Measurements from ENCODE around the gene TBX19.

Gene TBX19

GRCh38 chr1:168279253-168279652 lies 1.4 kb upstream of the TBX19 start (continued):
- TF ChIP-seq BCL11B (tag by site-specific recombination; IDR thresholded peaks at IDR 0.05; ENCODE audit: low read depth) (no peak), ZNF549 (tag by site-specific recombination; IDR thresholded peaks at IDR 0.05) (no peak), ZNF350 (tag by site-specific recombination; IDR thresholded peaks at IDR 0.05) (0 out of 2 replicates have a peak, but pooled peaks have one; percentile 30), ZNF266 (tag by site-specific recombination; IDR thresholded peaks at IDR 0.05; ENCODE audit: low read depth) (no peak), ZNF112 (tag by site-specific recombination; IDR thresholded peaks at IDR 0.05) (peak; percentile 79; the same call in 1 of the 2 replicates), SALL2 (tag by site-specific recombination; IDR thresholded peaks at IDR 0.05; ENCODE audit: borderline replicate concordance) (no peak), ZNF830 (tag by site-specific recombination; IDR thresholded peaks at IDR 0.05; ENCODE audit: low read depth) (no peak), ZNF473 (tag by site-specific recombination; IDR thresholded peaks at IDR 0.05) (no peak), ZNF645 (tag by site-specific recombination; IDR thresholded peaks at IDR 0.05) (no peak), ZNF423 (tag by site-specific recombination; IDR thresholded peaks at IDR 0.05) (no peak), ZNF777 (tag by site-specific recombination; IDR thresholded peaks at IDR 0.05; ENCODE audit: borderline replicate concordance) (no peak), ZNF221 (tag by site-specific recombination; IDR thresholded peaks at IDR 0.05; ENCODE audit: borderline replicate concordance) (no peak), WT1 (tag by site-specific recombination; IDR thresholded peaks at IDR 0.05) (no peak), ZBTB21 (tag by site-specific recombination; IDR thresholded peaks at IDR 0.05) (no peak), ZBTB7A (tag by site-specific recombination; IDR thresholded peaks at IDR 0.05; ENCODE audit: low read depth) (no peak), ZNF510 (tag by site-specific recombination; IDR thresholded peaks at IDR 0.05; ENCODE audit: insufficient replicate concordance) (no peak), ZNF548 (tag by site-specific recombination; IDR thresholded peaks at IDR 0.05) (no peak), ZNF514 (tag by site-specific recombination; IDR thresholded peaks at IDR 0.05) (no peak), ZNF416 (tag by site-specific recombination; IDR thresholded peaks at IDR 0.05) (no peak), MYNN (tag by site-specific recombination; IDR thresholded peaks at IDR 0.05; ENCODE audit: borderline replicate concordance) (no peak), ZNF488 (tag by site-specific recombination; IDR thresholded peaks at IDR 0.05) (no peak), ZNF140 (tag by site-specific recombination; IDR thresholded peaks at IDR 0.05) (no peak), PRDM10 (tag by site-specific recombination; IDR thresholded peaks at IDR 0.05) (no peak)
